ENCODE data around the gene PERCC1.

DNA sequence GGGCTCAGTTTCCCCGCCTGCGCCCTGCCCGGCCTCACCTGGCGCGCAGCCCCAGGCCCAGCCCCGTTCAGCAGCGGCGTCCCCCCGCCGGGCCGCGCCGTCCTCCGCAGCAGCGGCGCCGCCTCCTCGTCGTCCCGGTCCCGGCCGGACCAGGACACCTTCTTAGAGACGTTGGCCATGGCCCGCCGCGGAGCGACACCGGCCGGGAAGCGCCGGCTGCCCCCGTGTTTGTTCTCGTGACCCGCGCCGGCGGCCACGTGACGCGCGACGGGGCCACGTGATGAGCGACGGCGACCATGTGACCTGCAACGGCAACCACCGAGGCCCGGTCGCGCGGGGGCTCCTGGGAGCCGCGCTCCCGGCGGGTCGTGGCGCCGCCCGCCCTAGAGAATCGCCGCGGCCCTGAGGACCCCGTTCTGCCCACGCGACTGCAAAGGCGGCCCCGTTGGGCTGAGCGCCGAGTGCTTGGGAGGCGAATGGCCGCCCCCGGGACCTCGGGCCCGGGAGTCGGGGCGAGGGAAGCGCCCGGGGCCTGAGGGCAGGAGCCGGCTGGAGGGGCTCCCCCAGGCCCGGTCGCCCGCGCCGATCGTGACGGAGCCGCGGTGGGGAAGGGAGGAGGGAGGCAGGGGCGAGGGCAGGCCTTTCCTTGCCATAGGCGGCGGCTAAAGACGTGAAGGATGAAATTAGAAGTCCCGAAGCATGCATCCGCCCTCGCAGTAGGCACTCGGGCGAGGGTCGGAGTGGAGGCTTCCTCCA lies 44.1 kb downstream of the PERCC1 start, which contains the start of gene CLCN7:
- TF ChIP-seq, protein P1, sequence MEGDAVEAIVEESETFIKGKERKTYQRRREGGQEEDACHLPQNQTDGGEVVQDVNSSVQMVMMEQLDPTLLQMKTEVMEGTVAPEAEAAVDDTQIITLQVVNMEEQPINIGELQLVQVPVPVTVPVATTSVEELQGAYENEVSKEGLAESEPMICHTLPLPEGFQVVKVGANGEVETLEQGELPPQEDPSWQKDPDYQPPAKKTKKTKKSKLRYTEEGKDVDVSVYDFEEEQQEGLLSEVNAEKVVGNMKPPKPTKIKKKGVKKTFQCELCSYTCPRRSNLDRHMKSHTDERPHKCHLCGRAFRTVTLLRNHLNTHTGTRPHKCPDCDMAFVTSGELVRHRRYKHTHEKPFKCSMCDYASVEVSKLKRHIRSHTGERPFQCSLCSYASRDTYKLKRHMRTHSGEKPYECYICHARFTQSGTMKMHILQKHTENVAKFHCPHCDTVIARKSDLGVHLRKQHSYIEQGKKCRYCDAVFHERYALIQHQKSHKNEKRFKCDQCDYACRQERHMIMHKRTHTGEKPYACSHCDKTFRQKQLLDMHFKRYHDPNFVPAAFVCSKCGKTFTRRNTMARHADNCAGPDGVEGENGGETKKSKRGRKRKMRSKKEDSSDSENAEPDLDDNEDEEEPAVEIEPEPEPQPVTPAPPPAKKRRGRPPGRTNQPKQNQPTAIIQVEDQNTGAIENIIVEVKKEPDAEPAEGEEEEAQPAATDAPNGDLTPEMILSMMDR (conservative IDR thresholded peaks at IDR 0.05; ENCODE audit: low read length), result no peak
- no peak for TF ChIP-seq EZH2phosphoT487 (IDR thresholded peaks at IDR 0.05; ENCODE audit: borderline replicate concordance, low read depth, low read length)

Data from OCI-LY7 (cell line).